OCI-LY1 (cell line): ENCODE data around the gene CMTM2.

ENCODE experiments used
- EZH2 ChIP-seq: fragments of 200-600 bp; sonication (generic), shearing (Covaris generic); IDR thresholded peaks from 2 replicates; pipeline ENCODE4 v1.8.0; 2017; ENCODE audit warnings: borderline replicate concordance, mixed run types, mild to moderate bottlenecking, antibody characterized with exemption, low read length, moderate library complexity, mixed read lengths
- TF ChIP-seq, protein P1 (sequence below): fragments of 200-600 bp; sonication (generic), shearing (Covaris generic); IDR thresholded peaks from 2 replicates; pipeline ENCODE4 v1.5.1; 2017; ENCODE audit warnings: mild to moderate bottlenecking, antibody characterized with exemption, low read length, moderate library complexity, mixed read lengths

DNA sequence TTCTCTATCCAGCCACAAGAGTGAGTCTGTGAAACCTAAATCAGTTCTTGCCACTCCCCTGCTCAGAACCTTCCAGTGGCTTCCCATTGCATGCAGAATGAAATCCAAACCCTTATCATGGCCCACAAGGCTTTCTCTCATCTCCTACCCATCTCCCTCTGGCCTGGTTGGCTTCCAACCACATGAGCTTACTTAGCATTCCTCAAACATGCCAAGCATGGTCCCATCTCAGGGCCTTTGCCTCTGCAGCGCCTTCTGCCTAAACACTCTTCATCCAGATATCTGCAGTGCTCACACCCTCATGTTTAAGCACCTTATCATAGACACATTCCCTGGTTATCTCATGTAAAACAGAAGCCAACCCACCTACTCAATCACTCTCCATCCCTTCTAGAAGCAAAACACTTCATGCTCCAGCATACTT is 44.9 kb upstream of the CMTM2 start:
- TF ChIP-seq EZH2 = no peak
- TF ChIP-seq, protein P1, sequence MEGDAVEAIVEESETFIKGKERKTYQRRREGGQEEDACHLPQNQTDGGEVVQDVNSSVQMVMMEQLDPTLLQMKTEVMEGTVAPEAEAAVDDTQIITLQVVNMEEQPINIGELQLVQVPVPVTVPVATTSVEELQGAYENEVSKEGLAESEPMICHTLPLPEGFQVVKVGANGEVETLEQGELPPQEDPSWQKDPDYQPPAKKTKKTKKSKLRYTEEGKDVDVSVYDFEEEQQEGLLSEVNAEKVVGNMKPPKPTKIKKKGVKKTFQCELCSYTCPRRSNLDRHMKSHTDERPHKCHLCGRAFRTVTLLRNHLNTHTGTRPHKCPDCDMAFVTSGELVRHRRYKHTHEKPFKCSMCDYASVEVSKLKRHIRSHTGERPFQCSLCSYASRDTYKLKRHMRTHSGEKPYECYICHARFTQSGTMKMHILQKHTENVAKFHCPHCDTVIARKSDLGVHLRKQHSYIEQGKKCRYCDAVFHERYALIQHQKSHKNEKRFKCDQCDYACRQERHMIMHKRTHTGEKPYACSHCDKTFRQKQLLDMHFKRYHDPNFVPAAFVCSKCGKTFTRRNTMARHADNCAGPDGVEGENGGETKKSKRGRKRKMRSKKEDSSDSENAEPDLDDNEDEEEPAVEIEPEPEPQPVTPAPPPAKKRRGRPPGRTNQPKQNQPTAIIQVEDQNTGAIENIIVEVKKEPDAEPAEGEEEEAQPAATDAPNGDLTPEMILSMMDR = no peak
